NCI-H748 (cell line): ENCODE measurements around the gene GDF3.
"Not testable (repeated sequence)": the region's sequence is repeated elsewhere in the genome, so short reads cannot be mapped to it uniquely, and the experiment has no call there.

Experiments used
- DNase-seq: peaks from one replicate; lab custom pipeline; 2025; ENCODE audit not compliant: unreplicated experiment; lab: John Stamatoyannopoulos, UW

GDF3 gene

GRCh38 chr12:7668171-7668570 lies 27.4 kb downstream of the GDF3 start:
- DNase-seq = no peak

- DNase-seq = no peak
Observed at GRCh38 chr12:7667125-7667524, 28.4 kb downstream of the GDF3 start.

- no peak for DNase-seq
Observed at GRCh38 chr12:7666595-7666994, 29.0 kb downstream of the GDF3 start.

- no peak for DNase-seq
Observed at GRCh38 chr12:7661741-7662140, 33.8 kb downstream of the GDF3 start.

DNA sequence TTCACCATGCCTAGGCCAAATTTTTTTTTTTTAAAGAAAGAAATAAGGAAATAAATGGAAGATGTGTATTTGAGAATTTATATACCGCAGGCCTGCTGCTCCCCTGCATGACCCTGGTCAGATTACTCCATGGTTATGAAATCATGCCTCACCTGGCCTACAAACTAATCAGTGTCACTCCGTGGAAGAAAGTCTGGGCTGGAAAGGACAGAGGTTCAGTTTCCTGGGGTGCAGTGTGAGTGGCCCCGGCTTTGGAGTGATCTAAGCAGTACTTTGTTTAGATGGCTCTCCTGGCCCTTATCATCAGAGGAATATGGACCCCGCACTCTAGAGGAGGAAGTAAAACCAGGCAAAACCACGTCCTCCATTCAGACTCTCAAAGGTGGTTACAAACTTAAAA lies 39.5 kb downstream of the GDF3 start:
- DNase-seq = no peak

GRCh38 chr12:7650091-7650490 lies 45.5 kb downstream of the GDF3 start:
- DNase-seq = no peak

DNA sequence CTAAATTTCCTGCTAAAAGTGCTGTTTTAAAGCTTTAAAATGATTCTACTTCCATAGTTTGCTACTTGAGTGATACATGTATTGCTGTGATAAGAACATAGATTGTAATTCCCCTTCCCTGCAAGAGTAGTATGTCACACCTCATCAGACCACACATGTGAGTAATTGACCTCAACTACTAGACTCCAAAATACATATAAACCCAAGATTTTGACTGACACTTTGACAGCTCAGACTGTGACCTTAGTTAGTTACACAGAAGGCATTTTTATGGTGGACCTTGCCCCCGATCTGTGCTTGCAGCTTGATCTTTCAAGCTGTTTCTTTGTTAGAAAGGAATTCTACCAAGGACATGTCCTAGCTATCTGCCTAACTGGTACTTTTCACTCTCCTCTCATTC lies 48.5 kb downstream of the GDF3 start:
- DNase-seq = no peak

DNA sequence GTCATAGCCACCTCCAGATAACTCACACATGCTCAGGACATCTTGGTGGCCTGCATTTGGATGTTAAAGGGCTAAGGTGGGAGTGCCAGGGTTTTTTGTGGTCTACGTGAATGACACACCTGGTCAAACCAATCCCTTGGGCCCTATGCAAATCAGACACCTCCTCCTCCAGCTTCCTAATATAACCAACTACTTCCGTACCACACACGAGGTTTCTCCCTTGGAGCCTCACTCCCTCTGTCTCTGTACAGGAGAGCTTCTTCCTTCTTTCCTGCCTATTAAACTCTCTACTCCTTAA lies 49.4 kb downstream of the GDF3 start:
- no peak for DNase-seq

- peak; percentile 14 for DNase-seq
Observed at GRCh38 chr12:7645395-7646177, 50.0 kb downstream of the GDF3 start.

DNA sequence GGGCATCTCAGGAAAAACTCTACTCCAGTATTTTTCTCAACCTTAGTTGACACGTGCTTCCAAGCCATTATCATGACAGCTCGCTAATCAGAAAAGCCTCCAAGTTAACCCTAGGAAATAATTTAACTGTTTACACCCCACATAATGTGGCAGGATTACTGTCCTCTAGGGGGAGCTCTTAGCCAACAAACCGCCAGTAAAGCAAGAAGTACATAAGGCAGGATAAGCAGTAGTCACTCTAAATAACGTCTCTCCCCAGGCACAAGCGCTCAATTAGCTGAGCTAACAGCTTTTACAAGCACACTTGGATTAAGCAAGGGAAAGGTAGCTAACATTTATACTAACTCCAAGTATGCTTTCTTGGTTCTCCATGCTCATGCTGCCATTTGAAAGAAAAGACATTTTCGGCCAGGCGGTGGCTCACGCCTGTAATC lies 52.7 kb downstream of the GDF3 start:
- peak; percentile 27 for DNase-seq

- no peak for DNase-seq
Observed at GRCh38 chr12:7642287-7642686, 53.3 kb downstream of the GDF3 start.

GRCh38 chr12:7640123-7640995 lies 55.2 kb downstream of the GDF3 start:
- DNase-seq = not testable (repeated sequence)
